Stimulated activated CD8-positive, alpha-beta memory T cell treated with anti-CD3 and anti-CD28 coated beads, Interleukin-12 subunit alpha, Interleukin-12 subunit beta, amount 100 ng/mL, for 1 hour (primary cell): ENCODE results near the gene ABLIM3.

Experiments used
- DNase-seq: peaks from one replicate; pipeline ENCODE4 v3.0.0-alpha.2; 2020; ENCODE audit warnings: low read depth

The ABLIM3 gene

GRCh38 chr5:149133795-149134777, 7.2 kb upstream of the ABLIM3 start:
- DNase-seq, result no peak

GRCh38 chr5:149134778-149135500, 6.4 kb upstream of the ABLIM3 start:
- DNase-seq, result no peak

- no peak for DNase-seq
Measured at GRCh38 chr5:149135536-149136201, 5.6 kb upstream of the ABLIM3 start.

GRCh38 chr5:149138182-149138923, 2.9 kb upstream of the ABLIM3 start:
- DNase-seq, result no peak

GRCh38 chr5:149140197-149141002, 893 bp upstream of the ABLIM3 start:
- DNase-seq, result no peak

GRCh38 chr5:149141957-149142851, 911 bp downstream of the ABLIM3 start:
- no peak for DNase-seq

- DNase-seq, result no peak
Measured at GRCh38 chr5:149143470-149143869, 2.2 kb downstream of the ABLIM3 start.

GRCh38 chr5:149144637-149145036, 3.3 kb downstream of the ABLIM3 start:
- DNase-seq, result no peak

GRCh38 chr5:149145138-149145537, 3.8 kb downstream of the ABLIM3 start:
- no peak for DNase-seq

- DNase-seq, result no peak
Measured at GRCh38 chr5:149147676-149148075, 6.4 kb downstream of the ABLIM3 start.

GRCh38 chr5:149149942-149150341, 8.6 kb downstream of the ABLIM3 start:
- no peak for DNase-seq

GRCh38 chr5:149150457-149150856, 9.2 kb downstream of the ABLIM3 start:
- no peak for DNase-seq

- no peak for DNase-seq
Measured at GRCh38 chr5:149151717-149152116, 10.4 kb downstream of the ABLIM3 start.

- DNase-seq, result no peak
Measured at GRCh38 chr5:149152317-149152746, 11.0 kb downstream of the ABLIM3 start.

GRCh38 chr5:149153193-149153750, 12.0 kb downstream of the ABLIM3 start:
- no peak for DNase-seq

GRCh38 chr5:149153751-149154610, 12.7 kb downstream of the ABLIM3 start:
- no peak for DNase-seq

- DNase-seq, result no peak
Measured at GRCh38 chr5:149154650-149155049, 13.4 kb downstream of the ABLIM3 start.

GRCh38 chr5:149156435-149157083, 15.3 kb downstream of the ABLIM3 start:
- no peak for DNase-seq
